PC-3 (cell line): ENCODE data around the gene USP32. TPM values are rescaled to one million over a fixed set of nuclear protein-coding genes. Genes with fewer than 3 reads are reported as not detected.

Experiments used
- ATAC-seq: fragments of 200-7000 bp; cut with Tn5 transposase; 2 replicates; pipeline ENCODE4 v1.9.1; 2020; ENCODE audit warnings: mild to moderate bottlenecking, moderate library complexity
- BruUV-seq: library from RNA; stranded (reverse); fragments of 400-500 nt; replicated peaks from 2 replicates; lab custom pipeline; 2021; lab: Mats Ljungman, UMichigan
- CTCF ChIA-PET: fragments of 300-600 bp; sonication (Branson Sonifier 250); formaldehyde crosslinking; loops from one replicate; lab custom pipeline; 2022; ENCODE audit warnings: antibody characterized with exemption; lab: Charles Lee
- POLR2A ChIA-PET: fragments of 300-600 bp; sonication (Branson Sonifier 250); formaldehyde crosslinking; loops from one replicate; lab custom pipeline; 2022; ENCODE audit warnings: antibody characterized with exemption; ENCODE audit not compliant: unreplicated experiment; lab: Charles Lee
- DNase-seq: peaks from one replicate; pipeline ENCODE4 v3.0.0-alpha.2; 2015
- H2AFZ ChIP-seq: fragments of 300-600 bp; sonication (generic); 2 replicates; pipeline ENCODE4 v1.6.0; 2016; ENCODE audit warnings: antibody characterized with exemption, low read length
- H3F3A ChIP-seq: fragments of 300-600 bp; sonication (generic); one replicate; pipeline ENCODE4 v1.6.0; 2017; ENCODE audit warnings: antibody characterized with exemption, low read length, control low read depth, mild to moderate bottlenecking; ENCODE audit not compliant: unreplicated experiment
- H3K27ac ChIP-seq: fragments of 300-600 bp; sonication (generic); 2 replicates; pipeline ENCODE4 v1.5.1; 2016; ENCODE audit warnings: mild to moderate bottlenecking, low read length
- H3K27me3 ChIP-seq: fragments of 300-600 bp; sonication (generic); 2 replicates; pipeline ENCODE4 v1.6.1; 2016; ENCODE audit warnings: low read length, mixed read lengths
- H3K36me3 ChIP-seq: fragments of 300-600 bp; sonication (generic); 2 replicates; pipeline ENCODE4 v1.6.1; 2016; ENCODE audit warnings: low read depth, mixed run types, low read length, mixed read lengths
- H3K4me1 ChIP-seq: fragments of 300-600 bp; sonication (generic); 2 replicates; pipeline ENCODE4 v1.5.1; 2016; ENCODE audit warnings: low read length; ENCODE audit not compliant: insufficient read depth
- H3K4me2 ChIP-seq: fragments of 300-600 bp; sonication (generic); 2 replicates; pipeline ENCODE4 v1.6.0; 2016; ENCODE audit warnings: low read length
- H3K4me3 ChIP-seq: fragments of 300-600 bp; sonication (generic); 2 replicates; pipeline ENCODE4 v1.5.1; 2016; ENCODE audit warnings: mild to moderate bottlenecking, low read length, mixed read lengths
- H3K79me2 ChIP-seq: fragments of 300-600 bp; sonication (generic); 2 replicates; pipeline ENCODE4 v1.6.1; 2017; ENCODE audit warnings: low read length, mixed read lengths
- H3K9ac ChIP-seq: fragments of 300-600 bp; sonication (generic); 2 replicates; pipeline ENCODE4 v1.6.0; 2016; ENCODE audit warnings: mild to moderate bottlenecking, low read length
- H3K9me2 ChIP-seq: fragments of 300-600 bp; sonication (generic); replicated peaks from 2 replicates; pipeline ENCODE4 v1.6.1; 2016; ENCODE audit warnings: mixed run types, low read length, mixed read lengths
- H3K9me3 ChIP-seq: fragments of 300-600 bp; sonication (generic); 2 replicates; pipeline ENCODE4 v1.6.1; 2016; ENCODE audit warnings: low read length, mixed read lengths
- H4K20me1 ChIP-seq: fragments of 300-600 bp; sonication (generic); 2 replicates; pipeline ENCODE4 v1.6.1; 2016; ENCODE audit warnings: low read length, mixed read lengths
- CTCF ChIP-seq: fragments of 300-600 bp; sonication (generic); conservative IDR thresholded peaks from 2 replicates; pipeline ENCODE4 v1.5.1; 2017; ENCODE audit warnings: antibody characterized with exemption, low read depth, mild to moderate bottlenecking, low read length
- EZH2 ChIP-seq: fragments of 300-600 bp; sonication (generic); IDR thresholded peaks from one replicate; pipeline ENCODE4 v1.6.1; 2017; ENCODE audit warnings: antibody characterized with exemption, mild to moderate bottlenecking, low read length; ENCODE audit not compliant: unreplicated experiment
- EZH2phosphoT487 ChIP-seq: fragments of 300-600 bp; sonication (generic); IDR thresholded peaks from 2 replicates; pipeline ENCODE4 v1.6.1; 2018; ENCODE audit warnings: mild to moderate bottlenecking, antibody characterized with exemption, low read length, borderline replicate concordance
- intact Hi-C: fragments of 100-400 bp; cut with micrococcal nuclease; formaldehyde crosslinking; loops from 2 replicates; pipeline ENCODE4 v1.9.0; 2023
- total RNA-seq: library from RNA; depleted of rRNA; stranded (reverse); fragments of >200 nt; gene quantifications from 2 replicates; pipeline ENCODE4 v1.2.3, GENCODE V29; 2014

Gene USP32
- total RNA-seq, 1 experiment from 2014 or later, result 34.1 TPM

GRCh38 chr17:60355663-60356594 is 36.0 kb downstream of the USP32 start:
- Histone ChIP-seq H3K4me2 (no peak overlapping the region), H3K4me3 (no peak overlapping the region), H3K9ac (no peak overlapping the region), H3K36me3 (no peaks in the 10 kb centered on the region), H4K20me1 (peaks cover 30% of the 10 kb centered on the region; the same call in 1 of the 2 replicates), H3K27ac (peak overlapping the region; percentile 30), H2AFZ (no peak overlapping the region), H3K9me3 (no peaks in the 10 kb centered on the region), H3K4me1 (peaks cover 39% of the 10 kb centered on the region), H3F3A (no peaks in the 10 kb centered on the region), H3K9me2 (no peaks in the 10 kb centered on the region), H3K79me2 (peaks cover 35% of the 10 kb centered on the region), H3K27me3 (no peaks in the 10 kb centered on the region)
- DNase-seq (peak; percentile 54), ATAC-seq (peak; percentile 75)
- BruUV-seq, result no TSS peak
- intact Hi-C loops, result loop anchor here (2.0 to 10.0 kb wide), 2 partner anchors 35 to 211 kb away; partner anchors contain the start of gene CA4
- CTCF ChIA-PET, result interaction anchor here (1.1 to 1.2 kb wide), 2 partner anchors 36 to 125 kb away, joined by 12 read pairs; partner anchors contain the start of gene USP32
- no peak for TF ChIP-seq CTCF
- no peak for TF ChIP-seq EZH2phosphoT487
- TF ChIP-seq EZH2, result no peak
- POLR2A ChIA-PET, result interaction anchor here (0.5 to 0.8 kb wide), 3 partner anchors 8 to 1553 kb away, joined by 3 to 4 read pairs (median 4); no protein-coding TSS in a partner anchor

GRCh38 chr17:60354223-60354622 is 37.7 kb downstream of the USP32 start:
- POLR2A ChIA-PET, result no interaction called here
- CTCF ChIA-PET, result no interaction called here
- Histone ChIP-seq H3F3A (no peaks in the 10 kb centered on the region), H3K9me3 (no peaks in the 10 kb centered on the region), H3K4me2 (peak overlapping the region; percentile 34), H2AFZ (no peak overlapping the region), H4K20me1 (peaks cover 30% of the 10 kb centered on the region; the same call in 1 of the 2 replicates), H3K9ac (no peak overlapping the region), H3K4me3 (no peak overlapping the region), H3K27ac (peak overlapping the region; percentile 18; the same call in 1 of the 2 replicates), H3K4me1 (peaks cover 39% of the 10 kb centered on the region), H3K79me2 (peaks cover 38% of the 10 kb centered on the region), H3K36me3 (no peaks in the 10 kb centered on the region), H3K9me2 (no peaks in the 10 kb centered on the region), H3K27me3 (no peaks in the 10 kb centered on the region)
- TF ChIP-seq EZH2phosphoT487 (no peak), EZH2 (no peak), CTCF (no peak)
- peak; percentile 81 for ATAC-seq
- BruUV-seq, result no TSS peak
- DNase-seq, result peak; percentile 92
- intact Hi-C loops, result loop anchor here (1.0 to 10.0 kb wide), 2 partner anchors 19 to 209 kb away; partner anchors contain the start of gene CA4
